Effector memory CD4-positive, alpha-beta T cell (primary cell): ENCODE results near the gene ABCA7.
"Not testable (repeated sequence)": the region's sequence is repeated elsewhere in the genome, so short reads cannot be mapped to it uniquely, and the experiment has no call there.

ENCODE experiments used
- DNase-seq, 3 donors: peaks; one replicate each; pipeline ENCODE4 v3.0.0-alpha.2; 2020
- H3K27ac ChIP-seq: 2 replicates; pipeline ENCODE4 v1.7.0; 2013; ENCODE audit warnings: mild to moderate bottlenecking, low read length, moderate library complexity; ENCODE audit not compliant: insufficient read depth, poor library complexity, severe bottlenecking
- H3K27me3 ChIP-seq: replicated peaks from 2 replicates; pipeline ENCODE4 v1.7.0; 2013; ENCODE audit warnings: mild to moderate bottlenecking, low read length; ENCODE audit not compliant: insufficient read depth, control insufficient read depth, poor library complexity, severe bottlenecking
- H3K36me3 ChIP-seq: 2 replicates; pipeline ENCODE4 v1.7.0; 2013; ENCODE audit warnings: mild to moderate bottlenecking, low read length, moderate library complexity; ENCODE audit not compliant: control insufficient read depth, insufficient read depth
- H3K4me1 ChIP-seq: 2 replicates; pipeline ENCODE4 v1.7.0; 2013; ENCODE audit warnings: low read length, mild to moderate bottlenecking; ENCODE audit not compliant: control insufficient read depth, insufficient read depth, poor library complexity, severe bottlenecking
- H3K4me3 ChIP-seq: 2 replicates; pipeline ENCODE4 v1.7.0; 2013; ENCODE audit warnings: low read length, low read depth, mild to moderate bottlenecking; ENCODE audit not compliant: insufficient read depth, poor library complexity, severe bottlenecking
- H3K9me3 ChIP-seq: 2 replicates; pipeline ENCODE4 v1.7.0; 2013; ENCODE audit warnings: mild to moderate bottlenecking, low read length, moderate library complexity; ENCODE audit not compliant: control insufficient read depth

Gene ABCA7

GRCh38 chr19:1112268-1113029, 72.5 kb downstream of the ABCA7 start:
- peaks cover 73% of the 10 kb centered on the region for H3K36me3 ChIP-seq
- peak overlapping the region; percentile 4 for H3K27ac ChIP-seq
- no peaks in the 10 kb centered on the region for H3K27me3 ChIP-seq
- H3K9me3 ChIP-seq = no peaks in the 10 kb centered on the region
- DNase-seq = no peak
- no peak overlapping the region for H3K4me3 ChIP-seq
- peaks cover 10% of the 10 kb centered on the region for H3K4me1 ChIP-seq

- DNase-seq = peak; percentile 61 to 77 (median 69)
- H3K27me3 ChIP-seq = no peaks in the 10 kb centered on the region
- no peak overlapping the region for H3K4me3 ChIP-seq
- peaks cover 76% of the 10 kb centered on the region for H3K36me3 ChIP-seq
- H3K9me3 ChIP-seq = no peaks in the 10 kb centered on the region
- peak overlapping the region; percentile 42 for H3K27ac ChIP-seq
- H3K4me1 ChIP-seq = peaks cover 10% of the 10 kb centered on the region
Observed at GRCh38 chr19:1113030-1113985, 73.4 kb downstream of the ABCA7 start.

- H3K4me1 ChIP-seq = peaks cover 10% of the 10 kb centered on the region
- H3K9me3 ChIP-seq = no peaks in the 10 kb centered on the region
- no peak overlapping the region for H3K27ac ChIP-seq
- no peak for DNase-seq
- H3K36me3 ChIP-seq = peaks cover 78% of the 10 kb centered on the region
- H3K4me3 ChIP-seq = no peak overlapping the region
- no peaks in the 10 kb centered on the region for H3K27me3 ChIP-seq
Observed at GRCh38 chr19:1113986-1114483, 74.1 kb downstream of the ABCA7 start.

GRCh38 chr19:1114728-1115127, 74.8 kb downstream of the ABCA7 start:
- not testable (repeated sequence) for DNase-seq, H3K4me3 ChIP-seq, H3K27me3 ChIP-seq, H3K9me3 ChIP-seq, H3K27ac ChIP-seq, H3K4me1 ChIP-seq
- H3K36me3 ChIP-seq = peaks cover 79% of the 10 kb centered on the region
